Stimulated activated CD8-positive, alpha-beta memory T cell treated with anti-CD3 and anti-CD28 coated beads, Interleukin-15, amount 100 ng/mL, for 48 hours (primary cell): ENCODE data around the gene SGK1.
"Not testable (repeated sequence)": the region's sequence is repeated elsewhere in the genome, so short reads cannot be mapped to it uniquely, and the experiment has no call there.

Experiments
- DNase-seq, 2 donors: peaks; one replicate each; pipeline ENCODE4 v3.0.0-alpha.2; 2020; ENCODE audit warnings: low read depth in 2 of 2

The SGK1 gene

GRCh38 chr6:134223796-134224420, 94.0 kb downstream of the SGK1 start:
- no peak for DNase-seq

GRCh38 chr6:134221250-134221649, 96.7 kb downstream of the SGK1 start:
- DNase-seq, result no peak

GRCh38 chr6:134217798-134218140, 100.1 kb downstream of the SGK1 start:
- DNase-seq, result no peak

- no peak for DNase-seq
Observed at GRCh38 chr6:134217105-134217797, 100.7 kb downstream of the SGK1 start.

DNA sequence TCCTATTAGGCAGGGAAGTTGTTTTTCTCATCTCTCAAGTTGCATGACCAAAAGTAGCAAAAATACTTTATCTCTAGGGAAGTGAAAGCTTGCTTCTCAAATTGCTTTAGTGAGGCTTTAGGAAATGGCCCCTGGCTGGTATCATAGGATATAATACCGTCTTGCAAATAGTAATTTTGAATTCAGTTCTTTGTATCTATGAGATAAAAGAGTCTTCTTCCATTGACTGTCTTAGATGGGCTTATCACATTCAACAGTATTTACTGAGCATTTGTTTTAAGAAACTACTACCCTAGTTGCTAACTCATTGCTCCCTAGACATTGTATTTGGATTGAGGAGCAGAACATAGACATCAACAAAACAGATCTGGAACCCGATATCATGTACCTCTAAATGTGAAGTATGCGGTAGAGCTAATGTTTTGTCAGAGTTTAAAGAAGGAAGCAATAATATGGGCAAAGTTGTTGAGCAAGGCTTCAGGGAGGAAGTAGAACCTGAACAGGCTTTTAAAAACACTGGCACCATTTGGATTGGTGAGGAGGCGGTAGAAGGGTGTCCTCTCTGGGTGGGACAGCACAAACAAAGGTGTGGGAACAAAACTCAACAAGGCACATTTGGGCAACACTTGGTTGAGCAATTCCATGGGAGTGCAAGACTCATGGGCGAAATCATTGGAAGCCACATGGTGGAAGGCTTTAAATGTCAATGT, 101.5 kb downstream of the SGK1 start:
- DNase-seq, result no peak

DNA sequence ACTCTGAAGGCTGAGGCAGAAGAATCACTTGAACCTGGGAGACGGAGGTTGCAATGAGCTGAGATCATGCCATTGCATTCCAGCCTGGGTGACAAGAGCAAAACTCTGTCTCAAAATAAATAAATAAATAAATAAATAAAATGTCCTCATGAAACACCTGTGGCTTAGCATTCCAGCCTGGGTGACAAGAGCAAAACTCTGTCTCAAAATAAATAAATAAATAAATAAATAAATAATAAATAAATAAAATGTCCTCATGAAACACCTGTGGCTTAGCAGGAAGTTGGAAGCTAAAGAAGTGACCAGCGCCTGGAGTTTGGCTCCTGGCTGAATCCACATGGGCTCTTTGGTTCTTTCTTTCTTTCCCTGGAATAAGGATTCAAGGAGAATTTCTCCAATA, 104.5 kb downstream of the SGK1 start:
- not testable (repeated sequence) for DNase-seq

GRCh38 chr6:134211297-134211696, 106.6 kb downstream of the SGK1 start:
- no peak for DNase-seq

- DNase-seq, result no peak
Observed at GRCh38 chr6:134207421-134207820, 110.5 kb downstream of the SGK1 start.

GRCh38 chr6:134205366-134205765, 112.5 kb downstream of the SGK1 start:
- no peak for DNase-seq

- DNase-seq, result not testable (repeated sequence)
Observed at GRCh38 chr6:134204759-134205158, 113.2 kb downstream of the SGK1 start.

DNA sequence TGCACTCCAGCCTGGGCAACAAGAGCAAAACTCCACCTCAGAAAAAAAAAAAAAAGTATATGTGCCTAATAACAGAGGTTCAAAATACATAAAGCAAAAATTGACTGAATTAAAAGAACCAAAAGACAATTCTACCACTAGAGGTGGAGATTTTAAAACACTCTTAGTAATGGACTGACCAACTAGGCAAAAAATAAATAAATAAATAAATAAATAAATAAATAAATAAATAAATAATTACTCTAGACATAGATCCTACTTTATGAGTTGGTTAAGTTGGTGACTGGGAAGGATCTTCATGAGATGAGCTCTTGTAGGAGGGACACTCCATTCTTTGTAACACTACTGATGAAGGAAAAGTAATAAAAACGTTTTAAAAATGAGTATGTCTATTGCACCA, 113.9 kb downstream of the SGK1 start:
- DNase-seq, result no peak

DNA sequence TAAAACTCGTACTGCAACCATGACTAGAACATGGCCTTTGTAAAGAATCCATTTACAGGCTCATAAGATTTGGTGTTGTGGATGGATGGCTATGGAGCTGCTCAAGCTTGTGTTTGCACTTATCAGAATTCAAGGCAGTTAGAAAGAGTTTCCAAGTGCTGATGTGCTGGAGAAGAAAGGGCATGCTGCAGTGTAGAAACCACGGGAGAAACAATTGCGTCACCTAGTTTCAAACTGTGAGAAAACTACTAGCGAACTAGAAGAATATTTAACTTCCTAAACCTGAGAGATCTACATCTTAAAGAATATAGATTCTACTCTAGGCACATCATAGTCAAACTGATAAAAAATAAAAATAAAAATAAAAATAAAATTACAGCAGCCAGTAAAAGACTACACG, 116.2 kb downstream of the SGK1 start:
- no peak for DNase-seq

- DNase-seq, result no peak
Observed at GRCh38 chr6:134199848-134200606, 117.9 kb downstream of the SGK1 start.

DNA sequence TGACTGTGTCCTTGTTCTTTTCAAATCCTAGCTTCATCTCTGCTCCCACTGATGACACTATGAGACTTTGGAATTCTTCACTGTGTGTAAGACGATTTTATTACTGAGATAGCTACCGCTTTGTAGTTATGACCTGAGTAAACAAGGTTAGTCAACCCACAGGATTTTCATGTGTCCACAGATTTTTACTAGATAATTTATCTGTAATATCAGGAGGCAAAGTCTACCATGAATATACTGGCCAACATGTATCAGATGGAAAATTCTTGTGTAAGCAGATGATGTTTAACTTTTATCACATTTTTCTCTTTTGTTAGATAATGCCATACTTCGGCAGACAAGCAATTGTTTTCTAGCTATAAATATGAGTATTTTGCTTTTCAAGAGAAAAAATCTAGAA, 119.8 kb downstream of the SGK1 start:
- DNase-seq, result no peak

DNA sequence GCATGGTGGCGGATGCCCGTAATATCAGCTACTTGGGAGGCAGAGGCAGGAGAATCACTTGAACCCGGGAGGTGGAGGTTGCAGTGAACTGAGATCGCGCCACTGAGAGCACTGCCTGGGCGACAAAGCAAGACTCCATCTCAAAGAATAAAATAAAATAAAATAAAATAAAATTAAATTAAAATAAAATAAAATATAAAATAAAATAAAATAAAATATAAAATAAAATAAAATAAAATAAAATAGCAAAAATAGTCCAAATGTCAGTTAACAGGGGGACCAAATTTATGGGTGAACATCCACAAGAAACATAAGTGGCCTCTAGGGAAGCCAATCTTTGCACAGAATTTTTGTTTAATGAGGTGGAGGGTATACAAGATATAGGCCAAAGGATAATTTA, 120.2 kb downstream of the SGK1 start:
- not testable (repeated sequence) for DNase-seq

DNA sequence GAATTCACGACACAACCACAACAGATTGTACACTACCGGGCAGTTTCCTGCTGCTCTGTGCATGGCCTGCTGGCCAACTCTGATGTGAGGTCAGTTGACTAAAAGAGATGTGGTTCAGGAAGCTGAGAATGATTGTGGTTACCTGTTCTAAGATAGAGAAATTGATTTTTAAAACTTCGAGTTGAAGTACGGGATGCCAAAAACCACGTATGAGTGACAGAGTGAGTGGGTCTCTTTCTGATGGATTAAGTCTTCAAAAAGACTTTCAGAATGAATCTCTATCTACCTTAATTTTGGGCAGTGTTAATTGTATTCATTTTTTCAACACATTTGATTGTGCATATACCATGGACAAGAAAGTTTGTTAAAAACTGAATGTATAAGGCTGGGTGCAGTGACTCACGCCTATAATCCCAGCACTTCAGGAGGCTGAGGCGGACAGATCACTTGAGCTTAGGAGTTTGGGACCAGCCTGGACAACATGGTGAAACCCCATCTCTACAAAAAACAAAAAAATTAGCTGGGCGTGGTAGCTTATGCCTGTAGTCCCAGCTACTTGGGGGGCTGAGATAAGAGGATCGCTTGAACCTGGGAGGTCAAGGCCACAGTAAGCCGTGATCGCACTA, 121.2 kb downstream of the SGK1 start:
- no peak for DNase-seq

GRCh38 chr6:134195985-134196384, 121.9 kb downstream of the SGK1 start:
- no peak for DNase-seq

GRCh38 chr6:134195164-134195906, 122.6 kb downstream of the SGK1 start:
- DNase-seq, result no peak

DNA sequence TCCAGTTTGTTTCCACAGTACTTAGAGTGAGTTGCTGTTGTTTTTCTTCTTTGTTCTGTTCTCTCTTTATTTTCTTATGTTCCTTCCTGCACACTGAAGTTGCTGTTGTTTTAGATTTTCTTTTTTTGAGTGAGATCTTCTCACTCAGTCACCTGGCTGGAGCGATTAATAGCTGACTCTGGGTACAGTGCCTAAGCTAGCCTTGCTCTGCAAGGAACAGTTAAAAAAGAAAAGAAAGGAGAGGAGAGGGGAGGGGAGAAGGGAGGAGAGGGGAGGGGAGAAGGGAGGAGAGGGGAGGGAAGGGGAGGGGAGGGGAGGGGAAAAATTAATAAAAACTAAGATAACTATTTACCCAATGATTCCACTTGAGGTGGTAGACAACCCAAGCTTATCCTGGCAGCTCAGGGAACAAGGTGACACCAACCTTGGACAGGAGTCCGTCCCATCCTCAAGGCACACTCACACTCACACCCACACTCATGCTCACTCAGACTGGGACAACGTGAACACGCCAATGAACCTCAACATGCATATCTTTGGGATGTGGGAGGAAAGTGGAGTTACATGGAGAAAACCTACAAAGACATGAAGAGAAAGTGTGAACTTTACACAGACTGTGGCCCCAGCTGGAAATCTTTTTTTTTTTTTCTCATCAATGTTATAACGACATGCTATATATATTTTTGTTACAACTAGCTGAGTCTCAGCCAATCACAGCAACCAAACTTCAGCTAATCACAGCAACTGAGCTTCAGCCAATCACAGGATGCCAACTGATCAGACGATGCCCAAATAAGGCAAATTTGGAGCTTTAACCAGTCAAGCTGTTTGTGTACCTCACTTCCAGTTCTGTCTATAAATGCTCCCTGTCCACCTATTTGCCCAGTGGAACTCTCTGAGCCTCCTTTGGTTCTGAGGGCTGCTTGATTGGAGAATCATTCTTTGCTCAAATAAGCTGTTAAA, 124.1 kb downstream of the SGK1 start:
- DNase-seq, result no peak

DNA sequence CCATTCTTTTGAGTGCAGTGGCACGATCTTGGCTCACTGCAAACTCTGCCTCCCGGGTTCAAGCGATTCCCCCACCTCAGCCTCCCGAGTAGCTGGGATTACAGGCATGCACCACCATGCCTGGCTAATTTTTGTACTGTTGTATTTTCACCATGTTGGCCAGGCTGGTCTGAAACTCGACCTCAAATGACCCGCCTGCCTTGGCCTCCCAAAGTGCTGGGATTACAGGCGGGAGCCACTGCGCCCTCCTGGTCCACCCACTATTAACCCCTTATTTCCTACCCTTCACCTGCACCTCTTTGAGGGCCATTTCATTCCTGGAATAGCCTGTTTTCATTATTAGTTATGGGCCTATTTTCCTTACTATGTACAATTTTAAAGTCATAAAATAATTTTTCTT, 125.3 kb downstream of the SGK1 start:
- not testable (repeated sequence) for DNase-seq
